C4-2B (cell line): ENCODE results near the gene COL4A1.

Experiments used
- CTCF ChIP-seq: fragments of 450-650 bp; conservative IDR thresholded peaks from 2 replicates; pipeline ENCODE4 v1.5.1; 2017; ENCODE audit warnings: mild to moderate bottlenecking
- ZFX ChIP-seq: fragments of 450-650 bp; IDR thresholded peaks from 2 replicates; pipeline ENCODE4 v1.6.1; 2017

GRCh38 chr13:110217811-110218210 is 89.1 kb downstream of the COL4A1 start:
- TF ChIP-seq CTCF = no peak
- TF ChIP-seq ZFX = no peak
